ENCODE measurements around the gene TTLL1. TPM values are rescaled to one million over a fixed set of nuclear protein-coding genes. Genes with fewer than 3 reads are reported as not detected.

The TTLL1 gene
- total and polyA plus RNA-seq, 4 donors: 0.50 to 2.2 (median 1.1) TPM

DNA sequence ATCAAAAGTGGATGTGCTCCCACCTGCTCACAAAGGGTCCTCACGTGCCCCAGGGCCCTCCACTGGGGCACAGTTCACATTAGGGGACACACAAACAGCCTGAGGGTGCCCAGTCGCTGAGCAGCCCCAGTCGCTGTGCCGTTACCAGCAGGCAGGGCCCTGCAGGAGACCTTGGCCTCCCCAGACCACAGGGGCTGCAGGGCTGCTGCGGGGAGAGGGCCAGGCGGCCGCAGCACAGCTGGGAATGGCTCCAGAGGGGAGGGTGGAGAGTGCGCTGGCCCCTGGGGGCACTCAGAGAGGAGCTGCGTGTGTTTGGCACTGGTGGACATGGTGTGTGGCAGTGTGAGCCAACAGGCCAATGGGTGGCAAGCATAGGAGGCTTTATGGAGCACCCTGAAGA, 53.9 kb downstream of the TTLL1 start:
- DNase-seq (ENCODE audit: low spot score): no peak
- peaks cover 0 to 6% (median 2%) of the 10 kb centered on the region in 4 donors for H3K4me1 ChIP-seq (ENCODE audit: control insufficient read depth in 4 of 4, insufficient read depth in 4 of 4, low read length in 3 of 4)
- no peaks in the 10 kb centered on the region for H3K9me3 ChIP-seq (ENCODE audit: control insufficient read depth in 4 of 4, low read length in 3 of 4)
- no peaks in the 10 kb centered on the region for H3K36me3 ChIP-seq (ENCODE audit: control insufficient read depth in 4 of 4, insufficient read depth in 3 of 4, low read depth in 1 of 4, low read length in 3 of 4)
- no peak overlapping the region for H3K9ac ChIP-seq (ENCODE audit: low read depth in 1 of 2, low read length in 2 of 2)
- 92% methylated on average over 9 of the region's 9 CpGs for WGBS
- no peak overlapping the region for H3K27ac ChIP-seq (ENCODE audit: low read depth in 1 of 2, low read length in 2 of 2)
- no peaks in the 10 kb centered on the region for H3K27me3 ChIP-seq (ENCODE audit: control insufficient read depth in 4 of 4, insufficient read depth in 4 of 4, low read length in 3 of 4)
- TF ChIP-seq RAD21 (IDR thresholded peaks at IDR 0.05) (no peak), JUND (IDR thresholded peaks at IDR 0.05) (no peak), SP1 (IDR thresholded peaks at IDR 0.05) (no peak), EGR1 (IDR thresholded peaks at IDR 0.05; ENCODE audit: low read depth in 2 of 2) (no peak), GABPA (IDR thresholded peaks at IDR 0.05 in 1 of 2, conservative IDR thresholded peaks at IDR 0.05 in 1 of 2) (no peak), TAF1 (conservative IDR thresholded peaks at IDR 0.05) (no peak), HNF4A (conservative IDR thresholded peaks at IDR 0.05) (no peak), RXRA (IDR thresholded peaks at IDR 0.05) (no peak), NR2F2 (IDR thresholded peaks at IDR 0.05) (no peak), YY1 (IDR thresholded peaks at IDR 0.05) (no peak), HNF4G (IDR thresholded peaks at IDR 0.05) (no peak), FOXA1 (IDR thresholded peaks at IDR 0.05) (no peak), FOXA2 (IDR thresholded peaks at IDR 0.05) (no peak)
- TF ChIP-seq, protein P1, sequence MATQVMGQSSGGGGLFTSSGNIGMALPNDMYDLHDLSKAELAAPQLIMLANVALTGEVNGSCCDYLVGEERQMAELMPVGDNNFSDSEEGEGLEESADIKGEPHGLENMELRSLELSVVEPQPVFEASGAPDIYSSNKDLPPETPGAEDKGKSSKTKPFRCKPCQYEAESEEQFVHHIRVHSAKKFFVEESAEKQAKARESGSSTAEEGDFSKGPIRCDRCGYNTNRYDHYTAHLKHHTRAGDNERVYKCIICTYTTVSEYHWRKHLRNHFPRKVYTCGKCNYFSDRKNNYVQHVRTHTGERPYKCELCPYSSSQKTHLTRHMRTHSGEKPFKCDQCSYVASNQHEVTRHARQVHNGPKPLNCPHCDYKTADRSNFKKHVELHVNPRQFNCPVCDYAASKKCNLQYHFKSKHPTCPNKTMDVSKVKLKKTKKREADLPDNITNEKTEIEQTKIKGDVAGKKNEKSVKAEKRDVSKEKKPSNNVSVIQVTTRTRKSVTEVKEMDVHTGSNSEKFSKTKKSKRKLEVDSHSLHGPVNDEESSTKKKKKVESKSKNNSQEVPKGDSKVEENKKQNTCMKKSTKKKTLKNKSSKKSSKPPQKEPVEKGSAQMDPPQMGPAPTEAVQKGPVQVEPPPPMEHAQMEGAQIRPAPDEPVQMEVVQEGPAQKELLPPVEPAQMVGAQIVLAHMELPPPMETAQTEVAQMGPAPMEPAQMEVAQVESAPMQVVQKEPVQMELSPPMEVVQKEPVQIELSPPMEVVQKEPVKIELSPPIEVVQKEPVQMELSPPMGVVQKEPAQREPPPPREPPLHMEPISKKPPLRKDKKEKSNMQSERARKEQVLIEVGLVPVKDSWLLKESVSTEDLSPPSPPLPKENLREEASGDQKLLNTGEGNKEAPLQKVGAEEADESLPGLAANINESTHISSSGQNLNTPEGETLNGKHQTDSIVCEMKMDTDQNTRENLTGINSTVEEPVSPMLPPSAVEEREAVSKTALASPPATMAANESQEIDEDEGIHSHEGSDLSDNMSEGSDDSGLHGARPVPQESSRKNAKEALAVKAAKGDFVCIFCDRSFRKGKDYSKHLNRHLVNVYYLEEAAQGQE (IDR thresholded peaks at IDR 0.05): no peak
- TF ChIP-seq, protein P2, sequence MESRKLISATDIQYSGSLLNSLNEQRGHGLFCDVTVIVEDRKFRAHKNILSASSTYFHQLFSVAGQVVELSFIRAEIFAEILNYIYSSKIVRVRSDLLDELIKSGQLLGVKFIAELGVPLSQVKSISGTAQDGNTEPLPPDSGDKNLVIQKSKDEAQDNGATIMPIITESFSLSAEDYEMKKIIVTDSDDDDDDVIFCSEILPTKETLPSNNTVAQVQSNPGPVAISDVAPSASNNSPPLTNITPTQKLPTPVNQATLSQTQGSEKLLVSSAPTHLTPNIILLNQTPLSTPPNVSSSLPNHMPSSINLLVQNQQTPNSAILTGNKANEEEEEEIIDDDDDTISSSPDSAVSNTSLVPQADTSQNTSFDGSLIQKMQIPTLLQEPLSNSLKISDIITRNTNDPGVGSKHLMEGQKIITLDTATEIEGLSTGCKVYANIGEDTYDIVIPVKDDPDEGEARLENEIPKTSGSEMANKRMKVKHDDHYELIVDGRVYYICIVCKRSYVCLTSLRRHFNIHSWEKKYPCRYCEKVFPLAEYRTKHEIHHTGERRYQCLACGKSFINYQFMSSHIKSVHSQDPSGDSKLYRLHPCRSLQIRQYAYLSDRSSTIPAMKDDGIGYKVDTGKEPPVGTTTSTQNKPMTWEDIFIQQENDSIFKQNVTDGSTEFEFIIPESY (IDR thresholded peaks at IDR 0.05): no peak
- TF ChIP-seq, protein P3, sequence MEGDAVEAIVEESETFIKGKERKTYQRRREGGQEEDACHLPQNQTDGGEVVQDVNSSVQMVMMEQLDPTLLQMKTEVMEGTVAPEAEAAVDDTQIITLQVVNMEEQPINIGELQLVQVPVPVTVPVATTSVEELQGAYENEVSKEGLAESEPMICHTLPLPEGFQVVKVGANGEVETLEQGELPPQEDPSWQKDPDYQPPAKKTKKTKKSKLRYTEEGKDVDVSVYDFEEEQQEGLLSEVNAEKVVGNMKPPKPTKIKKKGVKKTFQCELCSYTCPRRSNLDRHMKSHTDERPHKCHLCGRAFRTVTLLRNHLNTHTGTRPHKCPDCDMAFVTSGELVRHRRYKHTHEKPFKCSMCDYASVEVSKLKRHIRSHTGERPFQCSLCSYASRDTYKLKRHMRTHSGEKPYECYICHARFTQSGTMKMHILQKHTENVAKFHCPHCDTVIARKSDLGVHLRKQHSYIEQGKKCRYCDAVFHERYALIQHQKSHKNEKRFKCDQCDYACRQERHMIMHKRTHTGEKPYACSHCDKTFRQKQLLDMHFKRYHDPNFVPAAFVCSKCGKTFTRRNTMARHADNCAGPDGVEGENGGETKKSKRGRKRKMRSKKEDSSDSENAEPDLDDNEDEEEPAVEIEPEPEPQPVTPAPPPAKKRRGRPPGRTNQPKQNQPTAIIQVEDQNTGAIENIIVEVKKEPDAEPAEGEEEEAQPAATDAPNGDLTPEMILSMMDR (IDR thresholded peaks at IDR 0.05; ENCODE audit: low read depth, low read length, missing input control): no peak
- TF ChIP-seq, protein P4, sequence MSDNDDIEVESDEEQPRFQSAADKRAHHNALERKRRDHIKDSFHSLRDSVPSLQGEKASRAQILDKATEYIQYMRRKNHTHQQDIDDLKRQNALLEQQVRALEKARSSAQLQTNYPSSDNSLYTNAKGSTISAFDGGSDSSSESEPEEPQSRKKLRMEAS (IDR thresholded peaks at IDR 0.05): no peak
- no peak overlapping the region for H3K4me3 ChIP-seq (ENCODE audit: low read depth in 1 of 3, low read length in 3 of 3)

DNA sequence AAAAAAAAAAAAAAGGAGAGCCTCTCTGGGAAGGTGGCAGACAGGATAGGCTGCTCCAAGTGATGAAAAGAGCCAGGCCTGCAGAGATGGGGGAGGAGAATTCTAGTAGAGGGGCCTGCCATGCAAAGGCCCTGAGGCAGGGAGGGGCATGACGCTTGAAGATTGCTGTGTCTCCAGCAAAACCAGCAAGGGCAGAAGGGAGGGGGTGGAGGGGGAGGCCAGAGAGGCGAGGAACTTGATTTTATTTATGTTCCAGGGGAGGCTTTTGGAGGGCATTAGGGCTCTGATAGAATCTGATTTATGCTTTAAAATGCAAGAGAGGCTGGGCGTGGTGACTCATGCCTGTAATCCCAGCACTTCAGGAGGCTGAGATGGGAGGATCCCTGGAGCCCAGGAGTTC, 57.6 kb downstream of the TTLL1 start:
- H3K4me1 ChIP-seq (ENCODE audit: control insufficient read depth in 4 of 4, insufficient read depth in 4 of 4, low read length in 3 of 4): peaks cover 0 to 6% (median 2%) of the 10 kb centered on the region in 4 donors
- no peak for DNase-seq (ENCODE audit: low spot score)
- H3K27ac ChIP-seq (ENCODE audit: low read depth in 1 of 2, low read length in 2 of 2): no peak overlapping the region
- H3K9me3 ChIP-seq (ENCODE audit: control insufficient read depth in 4 of 4, low read length in 3 of 4): no peaks in the 10 kb centered on the region
- no peaks in the 10 kb centered on the region for H3K27me3 ChIP-seq (ENCODE audit: control insufficient read depth in 4 of 4, insufficient read depth in 4 of 4, low read length in 3 of 4)
- WGBS: 76% methylated on average over 3 of the region's 3 CpGs
- no peaks in the 10 kb centered on the region for H3K36me3 ChIP-seq (ENCODE audit: control insufficient read depth in 4 of 4, insufficient read depth in 3 of 4, low read depth in 1 of 4, low read length in 3 of 4)
- H3K4me3 ChIP-seq (ENCODE audit: low read depth in 1 of 3, low read length in 3 of 3): no peak overlapping the region
- H3K9ac ChIP-seq (ENCODE audit: low read depth in 1 of 2, low read length in 2 of 2): no peak overlapping the region
- no peak for TF ChIP-seq RXRA (IDR thresholded peaks at IDR 0.05)
- TF ChIP-seq, protein P1 (IDR thresholded peaks at IDR 0.05): no peak
- TF ChIP-seq, protein P4 (IDR thresholded peaks at IDR 0.05): no peak
- TF ChIP-seq, protein P5, sequence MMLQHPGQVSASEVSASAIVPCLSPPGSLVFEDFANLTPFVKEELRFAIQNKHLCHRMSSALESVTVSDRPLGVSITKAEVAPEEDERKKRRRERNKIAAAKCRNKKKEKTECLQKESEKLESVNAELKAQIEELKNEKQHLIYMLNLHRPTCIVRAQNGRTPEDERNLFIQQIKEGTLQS (IDR thresholded peaks at IDR 0.05): no peak
- no peak for TF ChIP-seq GABPA (IDR thresholded peaks at IDR 0.05 in 1 of 2, conservative IDR thresholded peaks at IDR 0.05 in 1 of 2)
- no peak for TF ChIP-seq FOXA1 (IDR thresholded peaks at IDR 0.05)
- TF ChIP-seq RAD21 (IDR thresholded peaks at IDR 0.05): no peak
- TF ChIP-seq, protein P2 (IDR thresholded peaks at IDR 0.05): no peak
- no peak for TF ChIP-seq SP1 (IDR thresholded peaks at IDR 0.05)
- no peak for TF ChIP-seq HNF4A (conservative IDR thresholded peaks at IDR 0.05)
- TF ChIP-seq EGR1 (IDR thresholded peaks at IDR 0.05; ENCODE audit: low read depth in 2 of 2): no peak
- no peak for TF ChIP-seq NR2F2 (IDR thresholded peaks at IDR 0.05)

Measured in liver (tissue), 9 donors.